ENCODE results near the gene ATP10A. TPM values are rescaled to one million over a fixed set of nuclear protein-coding genes. Genes with fewer than 3 reads are reported as not detected.

Gene ATP10A
- total RNA-seq, 1 experiment from 2014 or later: 0.02 TPM

DNA sequence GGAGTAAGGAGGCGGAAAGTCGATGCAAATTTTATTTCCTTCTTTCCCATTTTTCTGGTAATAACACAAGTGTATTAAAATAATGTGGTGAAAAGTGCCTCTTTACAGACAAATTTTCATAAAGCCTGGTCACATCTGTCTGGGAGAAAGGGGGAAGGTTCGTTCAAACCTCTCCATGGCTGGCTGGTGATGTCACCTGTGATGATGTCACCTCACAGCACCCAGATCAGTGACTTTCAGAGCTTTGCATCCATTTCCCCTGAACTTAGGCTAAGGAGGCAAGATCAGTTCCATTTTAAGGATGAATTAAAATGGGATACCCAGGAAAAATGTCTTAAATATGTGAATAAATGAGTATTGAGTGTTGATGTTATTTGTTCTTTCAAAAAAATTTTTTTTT lies 34.1 kb downstream of the ATP10A start:
- ChIA-PET POLR2A (no interaction called here), RAD21 (ENCODE audit: low non-redundant PET in 1 of 2, low total read pairs in 2 of 2, uncharacterized antibody in 2 of 2, unreplicated experiment in 2 of 2) (no interaction called here), CTCF (no interaction called here)
- DNase-seq (ENCODE audit: low read depth, low spot score) (no peak), ATAC-seq (no peak)
- H3K27ac ChIP-seq (ENCODE audit: low read depth, low read length): no peak overlapping the region
- intact Hi-C loops (cut with micrococcal nuclease): no loop called here
- H3K36me3 ChIP-seq (ENCODE audit: control insufficient read depth in 1 of 2, insufficient read depth in 2 of 2, low read length in 2 of 2): no peaks in the 10 kb centered on the region
- peaks cover 12 to 37% of the 10 kb centered on the region in 2 experiments; a peak in 2 of 4 replicates for H3K9me3 ChIP-seq (ENCODE audit: control insufficient read depth in 1 of 2, insufficient read depth in 1 of 2, low read depth in 1 of 2, low read length in 2 of 2)
- H3K9ac ChIP-seq (ENCODE audit: low read length): no peak overlapping the region
- no peaks in the 10 kb centered on the region for H3K9me2 ChIP-seq (ENCODE audit: insufficient read depth)
- H3K4me2 ChIP-seq (ENCODE audit: low read length): no peak overlapping the region
- H3K79me2 ChIP-seq (ENCODE audit: insufficient read depth, low read length): no peaks in the 10 kb centered on the region
- TF ChIP-seq, protein P1, sequence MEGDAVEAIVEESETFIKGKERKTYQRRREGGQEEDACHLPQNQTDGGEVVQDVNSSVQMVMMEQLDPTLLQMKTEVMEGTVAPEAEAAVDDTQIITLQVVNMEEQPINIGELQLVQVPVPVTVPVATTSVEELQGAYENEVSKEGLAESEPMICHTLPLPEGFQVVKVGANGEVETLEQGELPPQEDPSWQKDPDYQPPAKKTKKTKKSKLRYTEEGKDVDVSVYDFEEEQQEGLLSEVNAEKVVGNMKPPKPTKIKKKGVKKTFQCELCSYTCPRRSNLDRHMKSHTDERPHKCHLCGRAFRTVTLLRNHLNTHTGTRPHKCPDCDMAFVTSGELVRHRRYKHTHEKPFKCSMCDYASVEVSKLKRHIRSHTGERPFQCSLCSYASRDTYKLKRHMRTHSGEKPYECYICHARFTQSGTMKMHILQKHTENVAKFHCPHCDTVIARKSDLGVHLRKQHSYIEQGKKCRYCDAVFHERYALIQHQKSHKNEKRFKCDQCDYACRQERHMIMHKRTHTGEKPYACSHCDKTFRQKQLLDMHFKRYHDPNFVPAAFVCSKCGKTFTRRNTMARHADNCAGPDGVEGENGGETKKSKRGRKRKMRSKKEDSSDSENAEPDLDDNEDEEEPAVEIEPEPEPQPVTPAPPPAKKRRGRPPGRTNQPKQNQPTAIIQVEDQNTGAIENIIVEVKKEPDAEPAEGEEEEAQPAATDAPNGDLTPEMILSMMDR (IDR thresholded peaks at IDR 0.05 in 2 of 3, conservative IDR thresholded peaks at IDR 0.05 in 1 of 3; ENCODE audit: borderline replicate concordance in 1 of 3, insufficient read depth in 1 of 3, low read depth in 2 of 3, low read length in 2 of 3): no peak
- TF ChIP-seq SP1 (IDR thresholded peaks at IDR 0.05; ENCODE audit: low read depth): no peak
- no peak for TF ChIP-seq SRF (IDR thresholded peaks at IDR 0.05; ENCODE audit: low read depth)
- no peak for TF ChIP-seq ZFX (IDR thresholded peaks at IDR 0.05)
- TF ChIP-seq CBX3 (IDR thresholded peaks at IDR 0.05; ENCODE audit: low read depth): no peak
- no peak for TF ChIP-seq POLR2AphosphoS5 (IDR thresholded peaks at IDR 0.05; ENCODE audit: low read depth, low read length)
- TF ChIP-seq, protein P2, sequence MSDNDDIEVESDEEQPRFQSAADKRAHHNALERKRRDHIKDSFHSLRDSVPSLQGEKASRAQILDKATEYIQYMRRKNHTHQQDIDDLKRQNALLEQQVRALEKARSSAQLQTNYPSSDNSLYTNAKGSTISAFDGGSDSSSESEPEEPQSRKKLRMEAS (IDR thresholded peaks at IDR 0.05): no peak
- TF ChIP-seq EGR1 (IDR thresholded peaks at IDR 0.05; ENCODE audit: low read depth): no peak
- H3K4me1 ChIP-seq (ENCODE audit: control insufficient read depth in 1 of 2, insufficient read depth in 2 of 2, low read length in 2 of 2): no peaks in the 10 kb centered on the region
- no TSS peak for BruUV-seq (replicated peaks)
- H3K4me3 ChIP-seq (replicated peaks in 1 of 2; ENCODE audit: low read depth in 1 of 2, low read length in 2 of 2): no peak overlapping the region
- no peaks in the 10 kb centered on the region for H4K20me1 ChIP-seq (ENCODE audit: insufficient read depth)
- no peaks in the 10 kb centered on the region for H3K27me3 ChIP-seq (ENCODE audit: insufficient read depth, low read length)
- no peak overlapping the region for H2AFZ ChIP-seq (ENCODE audit: low read depth, low read length, poor library complexity, severe bottlenecking)

DNA sequence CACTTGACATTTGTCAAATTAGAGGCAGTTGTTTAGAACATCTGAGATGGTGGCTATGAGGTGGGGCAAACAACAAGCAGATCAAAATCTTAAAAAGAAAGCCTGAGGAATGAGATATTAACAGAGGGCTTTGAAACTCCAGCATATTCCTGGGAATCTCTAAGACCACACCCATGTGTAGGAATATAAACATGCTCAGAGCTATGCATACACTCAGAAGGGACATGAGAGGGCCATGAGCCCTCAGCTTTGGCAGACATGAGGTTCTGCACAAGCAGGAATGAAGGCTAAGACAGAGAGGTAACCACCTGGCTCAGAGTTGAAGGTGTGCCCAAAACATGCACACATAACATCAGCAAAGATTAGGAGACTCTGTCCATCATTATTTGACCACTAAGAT lies 37.9 kb downstream of the ATP10A start:
- ChIA-PET CTCF (no interaction called here), RAD21 (ENCODE audit: low non-redundant PET in 1 of 2, low total read pairs in 2 of 2, uncharacterized antibody in 2 of 2, unreplicated experiment in 2 of 2) (no interaction called here), POLR2A (no interaction called here)
- BruUV-seq (replicated peaks): no TSS peak
- DNase-seq (ENCODE audit: low read depth, low spot score) (no peak), ATAC-seq (no peak)
- no peaks in the 10 kb centered on the region for H3K27me3 ChIP-seq (ENCODE audit: insufficient read depth, low read length)
- no peak overlapping the region for H3K4me2 ChIP-seq (ENCODE audit: low read length)
- no peak overlapping the region for H3K4me3 ChIP-seq (replicated peaks in 1 of 2; ENCODE audit: low read depth in 1 of 2, low read length in 2 of 2)
- H3K4me1 ChIP-seq (ENCODE audit: control insufficient read depth in 1 of 2, insufficient read depth in 2 of 2, low read length in 2 of 2): no peaks in the 10 kb centered on the region
- no peaks in the 10 kb centered on the region for H4K20me1 ChIP-seq (ENCODE audit: insufficient read depth)
- peaks cover 15 to 33% of the 10 kb centered on the region in 2 experiments; a peak in 2 of 4 replicates for H3K9me3 ChIP-seq (ENCODE audit: control insufficient read depth in 1 of 2, insufficient read depth in 1 of 2, low read depth in 1 of 2, low read length in 2 of 2)
- H3K9ac ChIP-seq (ENCODE audit: low read length): no peak overlapping the region
- H3K27ac ChIP-seq (ENCODE audit: low read depth, low read length): no peak overlapping the region
- no peaks in the 10 kb centered on the region for H3K79me2 ChIP-seq (ENCODE audit: insufficient read depth, low read length)
- H2AFZ ChIP-seq (ENCODE audit: low read depth, low read length, poor library complexity, severe bottlenecking): no peak overlapping the region
- H3K36me3 ChIP-seq (ENCODE audit: control insufficient read depth in 1 of 2, insufficient read depth in 2 of 2, low read length in 2 of 2): no peaks in the 10 kb centered on the region
- TF ChIP-seq SRF (IDR thresholded peaks at IDR 0.05; ENCODE audit: low read depth): no peak
- no peak for TF ChIP-seq POLR2A (IDR thresholded peaks at IDR 0.05; ENCODE audit: borderline replicate concordance, extremely low read depth, insufficient read depth, insufficient read length)
- TF ChIP-seq POLR2AphosphoS5 (IDR thresholded peaks at IDR 0.05; ENCODE audit: low read depth, low read length): no peak
- TF ChIP-seq FOSL1 (IDR thresholded peaks at IDR 0.05; ENCODE audit: low read depth): no peak
- TF ChIP-seq EZH2 (IDR thresholded peaks at IDR 0.05): no peak
- TF ChIP-seq SP1 (IDR thresholded peaks at IDR 0.05; ENCODE audit: low read depth): no peak
- no peak for TF ChIP-seq SIN3A (IDR thresholded peaks at IDR 0.05; ENCODE audit: low read depth)
- TF ChIP-seq, protein P1 (IDR thresholded peaks at IDR 0.05 in 2 of 3, conservative IDR thresholded peaks at IDR 0.05 in 1 of 3; ENCODE audit: borderline replicate concordance in 1 of 3, insufficient read depth in 1 of 3, low read depth in 2 of 3, low read length in 2 of 3): no peak
- no peak for TF ChIP-seq CBX3 (IDR thresholded peaks at IDR 0.05; ENCODE audit: low read depth)
- no peak for TF ChIP-seq EZH2phosphoT487 (IDR thresholded peaks at IDR 0.05; ENCODE audit: borderline replicate concordance)
- H3K9me2 ChIP-seq (ENCODE audit: insufficient read depth): no peaks in the 10 kb centered on the region
- intact Hi-C loops (cut with micrococcal nuclease): no loop called here
